PC-9 (cell line): ENCODE data around the gene SLC66A2. TPM values are rescaled to one million over a fixed set of nuclear protein-coding genes. Genes with fewer than 3 reads are reported as not detected.
A peak's percentile ranks its signal among the peaks of the same experiment; 100 is the strongest.

ENCODE experiments used
- BruUV-seq: library from RNA; stranded (reverse); fragments of 400-500 nt; replicated peaks from 2 replicates; lab custom pipeline; 2021; lab: Mats Ljungman, UMichigan
- CTCF ChIA-PET: fragments of 300-600 bp; sonication (Branson Sonifier 250); formaldehyde crosslinking; loops from one replicate; lab custom pipeline; 2022; ENCODE audit warnings: antibody characterized with exemption; lab: Charles Lee
- POLR2A ChIA-PET: fragments of 300-600 bp; sonication (Branson Sonifier 250); formaldehyde crosslinking; loops from one replicate; lab custom pipeline; 2022; ENCODE audit warnings: antibody characterized with exemption; ENCODE audit not compliant: unreplicated experiment; lab: Charles Lee
- DNase-seq, 2 experiments: peaks; one replicate each; pipeline versions ENCODE4 v3.0.0 to v3.0.0-alpha.2; 2015 to 2022; ENCODE audit warnings: mixed read lengths in 1 of 2
- H2AFZ ChIP-seq: fragments of 200-600 bp; sonication (generic); 2 replicates; pipeline ENCODE4 v1.8.1; 2017; ENCODE audit warnings: antibody characterized with exemption
- H3F3A ChIP-seq: fragments of 200-600 bp; sonication (generic); 2 replicates; pipeline ENCODE4 v1.8.1; 2017; ENCODE audit warnings: antibody characterized with exemption, mild to moderate bottlenecking, low read depth; ENCODE audit not compliant: insufficient read depth
- H3K27ac ChIP-seq: fragments of 200-600 bp; sonication (generic); 2 replicates; pipeline ENCODE4 v1.6.1; 2016; ENCODE audit warnings: mixed run types
- H3K27me3 ChIP-seq: fragments of 200-600 bp; sonication (generic); 2 replicates; pipeline ENCODE4 v1.6.1; 2016; ENCODE audit warnings: low read depth, mixed run types; ENCODE audit not compliant: insufficient read depth
- H3K36me3 ChIP-seq: fragments of 200-600 bp; sonication (generic); 2 replicates; pipeline ENCODE4 v1.6.1; 2016; ENCODE audit warnings: low read depth, mixed run types
- H3K4me1 ChIP-seq: fragments of 200-600 bp; sonication (generic); replicated peaks from 2 replicates; pipeline ENCODE4 v1.6.1; 2016; ENCODE audit warnings: mixed run types; ENCODE audit not compliant: insufficient read depth
- H3K4me2 ChIP-seq: fragments of 200-600 bp; sonication (generic); 2 replicates; pipeline ENCODE4 v1.6.1; 2017; ENCODE audit warnings: mixed run types
- H3K4me3 ChIP-seq: fragments of 200-600 bp; sonication (generic); 2 replicates; pipeline ENCODE4 v1.6.1; 2016; ENCODE audit warnings: mixed run types
- H3K79me2 ChIP-seq: fragments of 200-600 bp; sonication (generic); 2 replicates; pipeline ENCODE4 v1.6.1; 2017; ENCODE audit warnings: low read depth, mixed run types
- H3K9me2 ChIP-seq: fragments of 200-600 bp; sonication (generic); 2 replicates; pipeline ENCODE4 v1.8.1; 2017; ENCODE audit warnings: mild to moderate bottlenecking; ENCODE audit not compliant: insufficient read depth
- H3K9me3 ChIP-seq: fragments of 200-600 bp; sonication (generic); 2 replicates; pipeline ENCODE4 v1.8.1; 2016; ENCODE audit warnings: low read depth; ENCODE audit not compliant: insufficient read depth
- H4K20me1 ChIP-seq: fragments of 200-600 bp; sonication (generic); 2 replicates; pipeline ENCODE4 v1.8.1; 2017; ENCODE audit not compliant: insufficient read depth
- CTCF ChIP-seq: fragments of 200-600 bp; sonication (generic); conservative IDR thresholded peaks from 2 replicates; pipeline ENCODE4 v1.6.1; 2017; ENCODE audit warnings: mixed run types, antibody characterized with exemption, mild to moderate bottlenecking, moderate library complexity
- EZH2 ChIP-seq: fragments of 200-600 bp; sonication (generic); IDR thresholded peaks from 2 replicates; pipeline ENCODE4 v1.8.0; 2017; ENCODE audit warnings: antibody characterized with exemption, low read depth
- intact Hi-C: fragments of 100-400 bp; cut with micrococcal nuclease; formaldehyde crosslinking; loops from one replicate; pipeline ENCODE4 v1.10.0; 2022; ENCODE audit not compliant: unreplicated experiment
- total RNA-seq: library from RNA; stranded (reverse); gene quantifications from 2 replicates; pipeline ENCODE4 v1.2.3, GENCODE V29; 2021

Gene SLC66A2
- total RNA-seq, 1 experiment from 2014 or later = 24.3 TPM

DNA sequence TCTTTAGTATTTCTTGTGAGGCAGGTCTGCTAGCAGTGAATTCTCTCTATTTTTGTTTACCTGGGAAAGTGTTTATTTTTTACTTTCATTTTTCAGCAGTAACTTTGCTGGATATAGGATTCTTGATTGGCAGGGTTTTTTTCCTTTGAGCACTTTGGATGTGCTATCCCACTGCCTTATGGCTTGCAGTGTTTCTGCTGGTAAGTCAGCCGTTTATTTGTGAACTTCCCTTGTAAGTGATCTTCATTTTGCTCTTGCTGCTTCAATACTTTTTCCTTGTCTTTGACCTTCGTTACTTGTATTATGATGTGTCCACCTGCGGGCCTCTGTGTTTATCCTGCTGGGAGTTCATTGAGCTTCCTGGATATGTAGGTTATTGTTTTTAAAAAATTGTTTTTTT lies 54.7 kb downstream of the SLC66A2 start:
- no peaks in the 10 kb centered on the region for H3K79me2 ChIP-seq
- H3K9me3 ChIP-seq = peaks cover 33% of the 10 kb centered on the region
- no peaks in the 10 kb centered on the region for H4K20me1 ChIP-seq
- no peaks in the 10 kb centered on the region for H3K4me1 ChIP-seq
- no peaks in the 10 kb centered on the region for H3K27me3 ChIP-seq
- POLR2A ChIA-PET = no interaction called here
- H3K36me3 ChIP-seq = no peaks in the 10 kb centered on the region
- no peak for DNase-seq
- TF ChIP-seq EZH2 (no peak), CTCF (no peak)
- H2AFZ ChIP-seq = no peak overlapping the region
- peak overlapping the region; percentile 21; the same call in 1 of the 2 replicates for H3K4me3 ChIP-seq
- intact Hi-C loops = no loop called here
- no peak overlapping the region for H3K4me2 ChIP-seq
- H3K9me2 ChIP-seq = no peaks in the 10 kb centered on the region
- H3F3A ChIP-seq = peaks cover 6% of the 10 kb centered on the region; the same call in 1 of the 2 replicates
- no peak overlapping the region for H3K27ac ChIP-seq
- no TSS peak for BruUV-seq
- CTCF ChIA-PET = no interaction called here

DNA sequence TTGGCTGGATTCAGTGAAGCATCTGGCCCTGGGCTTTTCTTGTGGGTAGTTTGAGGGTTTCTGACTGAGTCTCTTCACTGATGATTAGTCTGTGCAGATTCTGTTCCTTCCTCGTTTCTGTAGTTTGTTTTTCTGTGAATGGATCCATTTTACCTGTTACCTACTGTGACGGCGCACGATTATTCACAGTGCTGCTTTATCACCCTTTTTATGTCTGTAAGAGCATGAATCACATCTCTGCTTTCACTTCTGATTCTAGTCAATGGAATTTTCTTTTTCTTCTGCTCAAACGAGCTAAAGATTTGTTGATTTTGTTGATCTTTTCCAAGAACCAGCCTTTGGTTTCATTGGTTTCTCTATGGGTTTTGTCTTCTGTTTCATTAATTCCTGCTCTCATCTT lies 60.8 kb downstream of the SLC66A2 start:
- intact Hi-C loops = no loop called here
- H3K4me2 ChIP-seq = peak overlapping the region; percentile 28
- no peaks in the 10 kb centered on the region for H4K20me1 ChIP-seq
- 0 out of 2 replicates have a peak, but pooled peaks cover 6% of the 10 kb centered on the region for H3F3A ChIP-seq
- no TSS peak for BruUV-seq
- ChIA-PET CTCF (no interaction called here), POLR2A (no interaction called here)
- DNase-seq = no peak
- H3K27ac ChIP-seq = no peak overlapping the region
- H3K36me3 ChIP-seq = no peaks in the 10 kb centered on the region
- H3K27me3 ChIP-seq = peaks cover 18% of the 10 kb centered on the region; the same call in 1 of the 2 replicates
- no peaks in the 10 kb centered on the region for H3K79me2 ChIP-seq
- peaks cover 10% of the 10 kb centered on the region for H3K9me3 ChIP-seq
- H3K9me2 ChIP-seq = no peaks in the 10 kb centered on the region
- no peaks in the 10 kb centered on the region for H3K4me1 ChIP-seq
- no peak overlapping the region for H3K4me3 ChIP-seq
- no peak overlapping the region for H2AFZ ChIP-seq
- TF ChIP-seq EZH2 = no peak

GRCh38 chr18:79889569-79889968 lies 61.9 kb downstream of the SLC66A2 start:
- Histone ChIP-seq H3K27me3 (peaks cover 23% of the 10 kb centered on the region), H3K36me3 (no peaks in the 10 kb centered on the region), H3K79me2 (no peaks in the 10 kb centered on the region), H3K27ac (no peak overlapping the region), H3K4me1 (no peaks in the 10 kb centered on the region), H3K9me3 (peaks cover 4% of the 10 kb centered on the region), H3K4me2 (no peak overlapping the region), H3F3A (0 out of 2 replicates have a peak, but pooled peaks cover 6% of the 10 kb centered on the region), H3K9me2 (no peaks in the 10 kb centered on the region), H4K20me1 (no peaks in the 10 kb centered on the region), H3K4me3 (no peak overlapping the region), H2AFZ (no peak overlapping the region)
- POLR2A ChIA-PET = no interaction called here
- no peak for DNase-seq
- no TSS peak for BruUV-seq
- CTCF ChIA-PET = no interaction called here
- intact Hi-C loops = no loop called here
- TF ChIP-seq EZH2 = no peak
- TF ChIP-seq CTCF = no peak

- BruUV-seq = no TSS peak
- H3K36me3 ChIP-seq = no peaks in the 10 kb centered on the region
- H3K27me3 ChIP-seq = peaks cover 36% of the 10 kb centered on the region
- no peak for DNase-seq
- POLR2A ChIA-PET = no interaction called here
- no peak overlapping the region for H3K4me3 ChIP-seq
- H3K27ac ChIP-seq = no peak overlapping the region
- no peaks in the 10 kb centered on the region for H3K9me2 ChIP-seq
- H3K4me2 ChIP-seq = no peak overlapping the region
- TF ChIP-seq CTCF (no peak), EZH2 (no peak)
- H3K4me1 ChIP-seq = no peaks in the 10 kb centered on the region
- H3F3A ChIP-seq = 0 out of 2 replicates have a peak, but pooled peaks cover 6% of the 10 kb centered on the region
- CTCF ChIA-PET = no interaction called here
- peaks cover 4% of the 10 kb centered on the region for H3K9me3 ChIP-seq
- H3K79me2 ChIP-seq = no peaks in the 10 kb centered on the region
- no peak overlapping the region for H2AFZ ChIP-seq
- intact Hi-C loops = no loop called here
- H4K20me1 ChIP-seq = no peaks in the 10 kb centered on the region
These were observed 63.4 kb downstream of the SLC66A2 start for GRCh38 chr18:79888016-79888415.
